GM12865 (cell line): ENCODE results near the gene FEM1B.

Source experiments
- DNase-seq: peaks from one replicate; pipeline ENCODE4 v3.0.0; 2010; ENCODE audit warnings: low read depth
- H3K4me3 ChIP-seq: 2 replicates; pipeline ENCODE4 v1.5.1; 2011; ENCODE audit warnings: mild to moderate bottlenecking, low read depth, low read length, control low read depth
- CTCF ChIP-seq: IDR thresholded peaks from 2 replicates; pipeline ENCODE4 v1.5.1; 2011; ENCODE audit warnings: low read length, control low read depth, low read depth, inconsistent platforms; ENCODE audit not compliant: insufficient read depth; ENCODE audit errors: missing control alignments

FEM1B gene

GRCh38 chr15:68316061-68316804 lies 38.7 kb downstream of the FEM1B start:
- no peak overlapping the region for H3K4me3 ChIP-seq
- peak; percentile 14 for DNase-seq
- peak; percentile 42 for TF ChIP-seq CTCF

- no peak for DNase-seq
- no peak for TF ChIP-seq CTCF
- no peak overlapping the region for H3K4me3 ChIP-seq
Measured at GRCh38 chr15:68317281-68318007, 39.9 kb downstream of the FEM1B start.

- DNase-seq, result no peak
- TF ChIP-seq CTCF, result no peak
- H3K4me3 ChIP-seq, result no peak overlapping the region
Measured at GRCh38 chr15:68318008-68318835, 40.7 kb downstream of the FEM1B start.

DNA sequence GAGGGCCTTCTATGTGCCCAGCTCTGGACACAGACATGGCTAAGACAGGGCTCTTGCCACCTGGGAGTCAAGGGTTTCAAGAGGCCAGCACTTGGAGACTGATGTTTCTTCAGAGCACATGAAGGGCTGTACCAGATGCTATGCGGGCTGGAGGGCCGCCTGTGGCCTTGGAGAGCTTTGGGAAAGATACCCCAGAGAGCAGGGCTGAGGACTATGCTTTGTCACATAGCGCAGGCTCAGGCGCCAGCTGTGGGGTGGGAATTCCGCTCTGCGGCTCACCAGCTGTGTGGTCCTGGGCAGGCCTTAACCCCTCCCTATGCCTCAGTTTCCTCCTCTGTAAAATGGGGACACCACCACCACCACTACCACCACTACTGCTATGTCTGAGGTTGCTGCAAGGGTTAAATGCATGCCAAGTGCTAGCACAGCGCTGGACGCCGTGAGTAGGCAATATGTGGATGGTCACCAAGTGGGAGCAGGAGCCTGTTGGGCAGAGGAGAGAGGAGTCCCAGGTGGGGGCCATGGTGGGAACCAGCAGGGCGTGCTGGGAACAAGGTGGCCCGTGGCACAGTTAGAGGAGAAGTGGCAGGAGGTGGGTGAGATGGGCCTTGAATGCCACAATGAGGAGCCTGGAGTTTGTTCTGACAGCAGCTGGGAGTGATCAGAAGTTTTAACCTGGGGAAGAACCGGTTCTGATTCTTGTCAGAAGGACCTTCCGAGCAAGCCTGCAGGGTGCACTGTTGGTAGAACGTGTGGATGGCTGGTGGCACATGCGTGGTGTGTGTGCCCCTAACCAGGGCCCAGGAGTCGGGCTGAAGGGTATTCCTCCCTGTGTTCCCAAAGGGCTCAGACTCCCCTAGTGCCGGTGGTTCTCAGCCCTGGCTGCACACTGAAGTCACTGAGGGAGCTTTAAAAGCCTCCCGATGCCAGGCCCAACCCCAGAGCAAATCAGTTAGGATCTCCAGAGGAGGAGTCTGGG lies 41.7 kb downstream of the FEM1B start:
- DNase-seq, result no peak
- H3K4me3 ChIP-seq, result no peak overlapping the region
- no peak for TF ChIP-seq CTCF

- no peak for TF ChIP-seq CTCF
- DNase-seq, result no peak
- H3K4me3 ChIP-seq, result no peak overlapping the region
Measured at GRCh38 chr15:68319997-68320396, 42.5 kb downstream of the FEM1B start.

DNA sequence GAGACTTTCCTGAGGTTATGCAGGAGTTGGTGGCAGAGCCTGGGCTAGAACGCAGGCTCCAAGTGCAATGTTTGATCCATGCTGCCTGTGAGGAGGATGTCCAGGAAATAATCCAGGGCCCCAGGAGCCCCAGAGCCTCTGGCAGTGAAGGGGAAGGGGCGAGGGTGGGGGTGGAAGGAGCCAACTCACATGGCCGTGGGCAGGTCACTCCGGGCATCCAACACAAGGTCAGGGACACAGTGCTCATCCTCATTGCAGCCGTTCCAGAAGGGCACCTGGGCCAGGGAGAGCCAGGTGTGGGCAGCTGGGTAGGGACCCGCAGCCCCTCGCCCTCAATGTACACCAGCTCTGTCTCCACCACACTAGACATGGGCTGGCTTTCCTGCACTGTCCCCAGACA lies 43.7 kb downstream of the FEM1B start:
- H3K4me3 ChIP-seq, result no peak overlapping the region
- no peak for TF ChIP-seq CTCF
- no peak for DNase-seq
